Loucy (cell line): ENCODE data around the gene RBFOX2.

Experiments
- EZH2phosphoT487 ChIP-seq: fragments of 200-600 bp; IDR thresholded peaks from 2 replicates; pipeline ENCODE4 v1.6.1; 2018; ENCODE audit warnings: antibody characterized with exemption, mild to moderate bottlenecking, moderate library complexity, borderline replicate concordance
- TF ChIP-seq, protein P1 (sequence below): fragments of 200-600 bp; sonication (generic); conservative IDR thresholded peaks from 2 replicates; pipeline ENCODE4 v1.5.1; 2014; ENCODE audit warnings: mild to moderate bottlenecking, antibody characterized with exemption, low read length

DNA sequence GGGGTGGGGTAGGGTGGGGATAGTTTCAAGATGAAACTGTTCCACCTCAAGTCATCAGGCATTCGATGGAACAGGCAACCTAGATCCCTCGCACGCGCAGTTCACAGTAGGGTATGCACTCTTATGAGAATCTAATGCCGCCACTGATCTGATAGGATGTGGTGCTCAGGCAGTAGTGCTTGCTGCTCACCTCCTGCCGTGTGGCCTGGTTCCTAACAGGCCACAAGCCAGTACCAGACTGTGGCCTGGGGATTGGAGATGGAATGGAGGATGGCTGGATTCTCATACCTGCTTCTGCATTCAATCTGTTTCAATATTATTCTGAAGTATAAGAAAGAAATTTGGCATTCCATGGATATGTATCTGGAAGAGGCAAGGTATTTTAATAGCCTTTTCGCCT lies 73.1 kb downstream of the RBFOX2 start:
- TF ChIP-seq, protein P1, sequence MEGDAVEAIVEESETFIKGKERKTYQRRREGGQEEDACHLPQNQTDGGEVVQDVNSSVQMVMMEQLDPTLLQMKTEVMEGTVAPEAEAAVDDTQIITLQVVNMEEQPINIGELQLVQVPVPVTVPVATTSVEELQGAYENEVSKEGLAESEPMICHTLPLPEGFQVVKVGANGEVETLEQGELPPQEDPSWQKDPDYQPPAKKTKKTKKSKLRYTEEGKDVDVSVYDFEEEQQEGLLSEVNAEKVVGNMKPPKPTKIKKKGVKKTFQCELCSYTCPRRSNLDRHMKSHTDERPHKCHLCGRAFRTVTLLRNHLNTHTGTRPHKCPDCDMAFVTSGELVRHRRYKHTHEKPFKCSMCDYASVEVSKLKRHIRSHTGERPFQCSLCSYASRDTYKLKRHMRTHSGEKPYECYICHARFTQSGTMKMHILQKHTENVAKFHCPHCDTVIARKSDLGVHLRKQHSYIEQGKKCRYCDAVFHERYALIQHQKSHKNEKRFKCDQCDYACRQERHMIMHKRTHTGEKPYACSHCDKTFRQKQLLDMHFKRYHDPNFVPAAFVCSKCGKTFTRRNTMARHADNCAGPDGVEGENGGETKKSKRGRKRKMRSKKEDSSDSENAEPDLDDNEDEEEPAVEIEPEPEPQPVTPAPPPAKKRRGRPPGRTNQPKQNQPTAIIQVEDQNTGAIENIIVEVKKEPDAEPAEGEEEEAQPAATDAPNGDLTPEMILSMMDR = no peak
- TF ChIP-seq EZH2phosphoT487 = no peak
